Glutamatergic neuron (in vitro differentiated cells): ENCODE measurements around the gene ITSN1. TPM values are rescaled to one million over a fixed set of nuclear protein-coding genes. Genes with fewer than 3 reads are reported as not detected.

Experiments
- DNase-seq: peaks from one replicate; pipeline ENCODE4 v3.0.0; 2022
- H3K27ac Mint-ChIP-seq: one replicate; pipeline ENCODE4 v1.8.0; 2020; ENCODE audit warnings: mild to moderate bottlenecking, mixed read lengths, inconsistent platforms; ENCODE audit not compliant: unreplicated experiment
- H3K27me3 Mint-ChIP-seq: one replicate; pipeline ENCODE4 v1.8.0; 2020; ENCODE audit warnings: mild to moderate bottlenecking, moderate library complexity, mixed read lengths, inconsistent platforms; ENCODE audit not compliant: unreplicated experiment
- H3K36me3 Mint-ChIP-seq: one replicate; pipeline ENCODE4 v1.8.0; 2020; ENCODE audit warnings: mild to moderate bottlenecking, mixed read lengths, inconsistent platforms; ENCODE audit not compliant: unreplicated experiment
- H3K4me1 Mint-ChIP-seq: one replicate; pipeline ENCODE4 v1.8.0; 2020; ENCODE audit warnings: mild to moderate bottlenecking, low read depth, mixed read lengths, inconsistent platforms; ENCODE audit not compliant: unreplicated experiment
- H3K4me3 Mint-ChIP-seq: one replicate; pipeline ENCODE4 v1.8.0; 2020; ENCODE audit warnings: mild to moderate bottlenecking, mixed read lengths, inconsistent platforms; ENCODE audit not compliant: unreplicated experiment
- H3K9me3 Mint-ChIP-seq: one replicate; pipeline ENCODE4 v1.8.0; 2020; ENCODE audit warnings: mild to moderate bottlenecking, moderate library complexity, mixed read lengths, inconsistent platforms; ENCODE audit not compliant: unreplicated experiment
- CTCF ChIP-seq: fragments of 200-600 bp; sonication (generic); IDR thresholded peaks from one replicate; pipeline ENCODE4 v1.5.0; 2021; ENCODE audit not compliant: partially characterized antibody, unreplicated experiment
- total RNA-seq: library from RNA; stranded (reverse); fragmentation: NEBNext Ultra II Directional; extraction: Animal tissue kit (Norgen Biotek cat#: 25700); gene quantifications from one replicate; pipeline ENCODE4 v1.2.1, GENCODE V29; 2021; ENCODE audit not compliant: unreplicated experiment

Gene ITSN1
- total RNA-seq, 1 donor from 2014 or later = 89.1 TPM

- DNase-seq = no peak
- no peak for TF ChIP-seq CTCF
- H3K9me3 Mint-ChIP-seq = no peaks in the 10 kb centered on the region
- H3K27ac Mint-ChIP-seq = no peak overlapping the region
- H3K4me1 Mint-ChIP-seq = peaks cover 7% of the 10 kb centered on the region
- no peaks in the 10 kb centered on the region for H3K36me3 Mint-ChIP-seq
- no peaks in the 10 kb centered on the region for H3K27me3 Mint-ChIP-seq
- H3K4me3 Mint-ChIP-seq = no peak overlapping the region
Measured at GRCh38 chr21:33700491-33700890, 58.2 kb downstream of the ITSN1 start.

GRCh38 chr21:33703750-33704606 lies 61.7 kb downstream of the ITSN1 start:
- Mint-ChIP-seq H3K27me3 (no peaks in the 10 kb centered on the region), H3K4me3 (no peak overlapping the region), H3K36me3 (peaks cover 12% of the 10 kb centered on the region), H3K9me3 (peaks cover 2% of the 10 kb centered on the region), H3K4me1 (no peaks in the 10 kb centered on the region), H3K27ac (no peak overlapping the region)
- DNase-seq = no peak
- no peak for TF ChIP-seq CTCF

- Mint-ChIP-seq H3K27me3 (peaks cover 2% of the 10 kb centered on the region), H3K36me3 (peaks cover 22% of the 10 kb centered on the region), H3K4me3 (no peak overlapping the region), H3K4me1 (peaks cover 1% of the 10 kb centered on the region), H3K27ac (peak overlapping the region; percentile 39), H3K9me3 (peaks cover 4% of the 10 kb centered on the region)
- TF ChIP-seq CTCF = no peak
- DNase-seq = no peak
Measured at GRCh38 chr21:33707846-33708245, 65.5 kb downstream of the ITSN1 start.

GRCh38 chr21:33708874-33709273 lies 66.6 kb downstream of the ITSN1 start:
- Mint-ChIP-seq H3K27me3 (peaks cover 2% of the 10 kb centered on the region), H3K27ac (no peak overlapping the region), H3K4me3 (no peak overlapping the region)

More at GRCh38 chr21:33708874-33709273, 66.6 kb downstream of the ITSN1 start:
- H3K4me1 Mint-ChIP-seq = peaks cover 1% of the 10 kb centered on the region
- peaks cover 4% of the 10 kb centered on the region for H3K9me3 Mint-ChIP-seq
- peaks cover 22% of the 10 kb centered on the region for H3K36me3 Mint-ChIP-seq
- DNase-seq = no peak
- TF ChIP-seq CTCF = no peak
